Measurements from ENCODE around the gene BABAM2.

- TF ChIP-seq CTCF (IDR thresholded peaks at IDR 0.05; ENCODE audit: low read depth, low read length, missing input control) (no peak), TAF1 (conservative IDR thresholded peaks at IDR 0.05) (no peak), MAX (IDR thresholded peaks at IDR 0.05) (no peak), ATF3 (IDR thresholded peaks at IDR 0.05) (no peak), EGR1 (IDR thresholded peaks at IDR 0.05; ENCODE audit: low read depth in 2 of 2) (no peak)
Observed at GRCh38 chr2:28185153-28185552, 294.6 kb downstream of the BABAM2 start.

Data from liver (tissue), 3 donors.